Activated T-helper 2 cell treated with anti-CD3 and anti-CD28 coated beads, Interferon-gamma antibody, Interleukin-2, Interleukin-4, amounts not matched to agents 10 μg/mL and 5 μg/mL and 100 μg/mL, durations not matched to agents 14 hours and 24 hours and 36 hours (primary cell): ENCODE results near the gene CMKLR1. TPM values are rescaled to one million over a fixed set of nuclear protein-coding genes. Genes with fewer than 3 reads are reported as not detected.

Experiments
- DNase-seq: peaks from one replicate; pipeline ENCODE4 v3.0.0; 2021; ENCODE audit warnings: low spot score
- H3K27ac Mint-ChIP-seq: one replicate; pipeline ENCODE4 v1.8.0; 2021; ENCODE audit warnings: mixed read lengths
- H3K27me3 Mint-ChIP-seq: one replicate; pipeline ENCODE4 v1.8.0; 2021; ENCODE audit warnings: low read depth, mixed read lengths
- H3K36me3 Mint-ChIP-seq: one replicate; pipeline ENCODE4 v1.8.0; 2021; ENCODE audit warnings: low read depth, mixed read lengths
- H3K4me1 Mint-ChIP-seq: one replicate; pipeline ENCODE4 v1.8.0; 2021; ENCODE audit warnings: low read depth, mixed read lengths
- H3K4me3 Mint-ChIP-seq: one replicate; pipeline ENCODE4 v1.8.0; 2021; ENCODE audit warnings: low read depth, mild to moderate bottlenecking, moderate library complexity, mixed read lengths
- H3K9me3 Mint-ChIP-seq: one replicate; pipeline ENCODE4 v1.8.0; 2021; ENCODE audit warnings: mixed read lengths
- intact Hi-C: fragments of 100-400 bp; cut with micrococcal nuclease; formaldehyde crosslinking; loops from one replicate; pipeline ENCODE4 v1.15.1; 2023
- total RNA-seq: library from RNA; stranded (reverse); gene quantifications from 2 replicates; pipeline ENCODE4 v1.2.3, GENCODE V29; 2022

The CMKLR1 gene
- total RNA-seq, 1 donor from 2014 or later = not detected

GRCh38 chr12:108248011-108248410 lies 91.1 kb downstream of the CMKLR1 start:
- Mint-ChIP-seq H3K4me3 (no peak overlapping the region), H3K4me1 (no peaks in the 10 kb centered on the region), H3K36me3 (no peaks in the 10 kb centered on the region), H3K27ac (no peak overlapping the region), H3K9me3 (no peaks in the 10 kb centered on the region), H3K27me3 (peaks cover 2% of the 10 kb centered on the region)
- intact Hi-C loops = no loop called here
- DNase-seq = no peak

GRCh38 chr12:108247130-108247529 lies 92.0 kb downstream of the CMKLR1 start:
- Mint-ChIP-seq H3K27me3 (peaks cover 2% of the 10 kb centered on the region), H3K36me3 (no peaks in the 10 kb centered on the region), H3K4me1 (no peaks in the 10 kb centered on the region), H3K27ac (no peak overlapping the region), H3K9me3 (no peaks in the 10 kb centered on the region), H3K4me3 (no peak overlapping the region)
- no peak for DNase-seq
- intact Hi-C loops = no loop called here

- intact Hi-C loops = no loop called here
Measured at GRCh38 chr12:108241986-108242703, 97.0 kb downstream of the CMKLR1 start.

GRCh38 chr12:108240928-108241327 lies 98.2 kb downstream of the CMKLR1 start:
- H3K27ac Mint-ChIP-seq = no peak overlapping the region
- H3K9me3 Mint-ChIP-seq = no peaks in the 10 kb centered on the region
- intact Hi-C loops = no loop called here
- H3K27me3 Mint-ChIP-seq = no peaks in the 10 kb centered on the region
- H3K4me1 Mint-ChIP-seq = no peaks in the 10 kb centered on the region
- H3K4me3 Mint-ChIP-seq = no peak overlapping the region
- no peaks in the 10 kb centered on the region for H3K36me3 Mint-ChIP-seq
- DNase-seq = no peak

More at GRCh38 chr12:108241986-108242703, 97.0 kb downstream of the CMKLR1 start:
- H3K36me3 Mint-ChIP-seq = no peaks in the 10 kb centered on the region
- H3K27me3 Mint-ChIP-seq = no peaks in the 10 kb centered on the region
- no peak for DNase-seq
- H3K4me3 Mint-ChIP-seq = no peak overlapping the region
- H3K9me3 Mint-ChIP-seq = no peaks in the 10 kb centered on the region
- H3K4me1 Mint-ChIP-seq = no peaks in the 10 kb centered on the region
- H3K27ac Mint-ChIP-seq = no peak overlapping the region

GRCh38 chr12:108240027-108240785 lies 98.9 kb downstream of the CMKLR1 start:
- no peak overlapping the region for H3K4me3 Mint-ChIP-seq
- no peaks in the 10 kb centered on the region for H3K27me3 Mint-ChIP-seq

GRCh38 chr12:108239378-108239777 lies 99.7 kb downstream of the CMKLR1 start:
- intact Hi-C loops = no loop called here
- Mint-ChIP-seq H3K4me1 (no peaks in the 10 kb centered on the region), H3K36me3 (no peaks in the 10 kb centered on the region), H3K27ac (no peak overlapping the region), H3K27me3 (no peaks in the 10 kb centered on the region), H3K4me3 (no peak overlapping the region), H3K9me3 (no peaks in the 10 kb centered on the region)
- DNase-seq = no peak

More at GRCh38 chr12:108240027-108240785, 98.9 kb downstream of the CMKLR1 start:
- H3K9me3 Mint-ChIP-seq = no peaks in the 10 kb centered on the region
- no peak overlapping the region for H3K27ac Mint-ChIP-seq
- H3K4me1 Mint-ChIP-seq = no peaks in the 10 kb centered on the region
- H3K36me3 Mint-ChIP-seq = no peaks in the 10 kb centered on the region
- no peak for DNase-seq
- intact Hi-C loops = no loop called here

- H3K27me3 Mint-ChIP-seq = no peaks in the 10 kb centered on the region
- no peaks in the 10 kb centered on the region for H3K4me1 Mint-ChIP-seq
- no peak for DNase-seq
- no peak overlapping the region for H3K4me3 Mint-ChIP-seq
- H3K36me3 Mint-ChIP-seq = no peaks in the 10 kb centered on the region
- H3K9me3 Mint-ChIP-seq = no peaks in the 10 kb centered on the region
- no peak overlapping the region for H3K27ac Mint-ChIP-seq
- intact Hi-C loops = no loop called here
Measured at GRCh38 chr12:108238474-108238873, 100.6 kb downstream of the CMKLR1 start.

Other genes starting within 250 kb of the CMKLR1 start
- not detected in 2 replicates for gene WSCD2, start 210.0 kb downstream of the CMKLR1 start, total RNA-seq
- 5.8 and 7.1 TPM in 2 replicates for gene FICD, start 176.0 kb upstream of the CMKLR1 start, total RNA-seq
- gene SART3, start 221.9 kb upstream of the CMKLR1 start, total RNA-seq = 85.8 and 92.6 TPM in 2 replicates
- gene ISCU, start 223.3 kb upstream of the CMKLR1 start, total RNA-seq = 62.9 and 63.5 TPM in 2 replicates